NCI-H748 (cell line): ENCODE data around the gene NAIF1.
"Not testable (repeated sequence)": the region's sequence is repeated elsewhere in the genome, so short reads cannot be mapped to it uniquely, and the experiment has no call there.

Source experiments
- DNase-seq: peaks from one replicate; lab custom pipeline; 2025; ENCODE audit not compliant: unreplicated experiment; lab: John Stamatoyannopoulos, UW

The NAIF1 gene

GRCh38 chr9:128062279-128062678, 4.8 kb downstream of the NAIF1 start:
- no peak for DNase-seq

GRCh38 chr9:128061275-128061960, 5.7 kb downstream of the NAIF1 start:
- no peak for DNase-seq

GRCh38 chr9:128059365-128059983, 7.6 kb downstream of the NAIF1 start:
- DNase-seq = no peak

GRCh38 chr9:128057724-128058409, 9.3 kb downstream of the NAIF1 start:
- DNase-seq = no peak

GRCh38 chr9:128056887-128057723, 10.0 kb downstream of the NAIF1 start:
- no peak for DNase-seq

- DNase-seq = no peak
Measured at GRCh38 chr9:128056086-128056485, 11.0 kb downstream of the NAIF1 start.

- DNase-seq = no peak
Measured at GRCh38 chr9:128055344-128056040, 11.6 kb downstream of the NAIF1 start.

GRCh38 chr9:128054087-128054486, 13.0 kb downstream of the NAIF1 start:
- no peak for DNase-seq

GRCh38 chr9:128053560-128053959, 13.6 kb downstream of the NAIF1 start:
- no peak for DNase-seq

- no peak for DNase-seq
Measured at GRCh38 chr9:128051932-128052709, 15.0 kb downstream of the NAIF1 start.

GRCh38 chr9:128049843-128050242, 17.3 kb downstream of the NAIF1 start:
- DNase-seq = no peak

- no peak for DNase-seq
Measured at GRCh38 chr9:128048663-128049062, 18.5 kb downstream of the NAIF1 start.

- DNase-seq = no peak
Measured at GRCh38 chr9:128047231-128047630, 19.9 kb downstream of the NAIF1 start.

- no peak for DNase-seq
Measured at GRCh38 chr9:128045831-128046230, 21.3 kb downstream of the NAIF1 start.

GRCh38 chr9:128045409-128045808, 21.7 kb downstream of the NAIF1 start:
- DNase-seq = not testable (repeated sequence)

GRCh38 chr9:128043467-128043868, 23.7 kb downstream of the NAIF1 start:
- no peak for DNase-seq

GRCh38 chr9:128042043-128042442, 25.1 kb downstream of the NAIF1 start:
- DNase-seq = no peak

- DNase-seq = not testable (repeated sequence)
Measured at GRCh38 chr9:128040783-128041182, 26.3 kb downstream of the NAIF1 start.

GRCh38 chr9:128036522-128036921, 30.6 kb downstream of the NAIF1 start:
- DNase-seq = not testable (repeated sequence)
